Neural progenitor cell (in vitro differentiated cells): ENCODE results near the gene IFNA1.

Experiments
- CTCF ChIP-seq: fragments of 200-600 bp; sonication (generic); IDR thresholded peaks from 2 replicates; pipeline ENCODE4 v1.5.1; 2017; ENCODE audit warnings: antibody characterized with exemption, mild to moderate bottlenecking
- EZH2 ChIP-seq: fragments of 200-600 bp; sonication (generic); IDR thresholded peaks from 2 replicates; pipeline ENCODE4 v1.6.1; 2017; ENCODE audit warnings: antibody characterized with exemption, mild to moderate bottlenecking, moderate library complexity
- EZH2phosphoT487 ChIP-seq: fragments of 200-600 bp; sonication (generic); IDR thresholded peaks from 2 replicates; pipeline ENCODE4 v1.6.1; 2017; ENCODE audit warnings: antibody characterized with exemption

DNA sequence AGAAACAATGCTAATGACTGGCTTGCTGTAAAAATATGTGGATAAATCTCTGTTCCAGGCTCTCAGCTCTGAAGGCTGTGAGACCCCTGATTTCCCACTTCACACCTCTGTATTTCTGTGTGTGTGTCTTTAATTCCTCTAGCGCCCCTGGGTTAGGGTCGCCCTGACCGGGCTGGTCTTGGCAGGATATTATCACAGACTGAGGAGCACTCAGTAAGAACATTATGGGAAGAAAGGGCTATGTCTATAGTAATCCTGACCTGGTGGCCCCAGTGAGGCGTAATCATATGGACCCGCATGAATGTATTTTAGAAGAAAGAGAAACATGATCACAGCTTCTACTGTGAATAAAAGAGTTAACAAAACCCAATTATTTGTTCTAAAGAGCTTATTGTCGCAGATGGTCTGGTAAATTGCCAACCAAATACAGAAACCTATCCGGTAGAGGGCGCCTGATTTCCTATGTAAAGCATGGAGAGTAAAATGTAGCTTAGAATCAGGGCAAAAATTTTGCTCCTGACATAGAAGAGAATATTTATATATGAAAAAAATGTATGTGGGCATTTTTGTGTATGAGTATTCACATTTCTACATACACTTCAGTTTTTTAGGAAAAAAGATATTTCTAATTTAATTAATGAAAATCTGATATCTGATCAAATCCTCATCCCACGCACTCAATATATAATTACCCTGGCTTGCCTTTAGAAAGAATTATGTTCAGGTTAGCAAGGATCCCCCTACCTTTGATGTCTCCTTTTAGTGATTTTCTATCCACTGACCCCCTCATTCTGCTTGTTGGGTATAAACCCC, 5.8 kb upstream of the IFNA1 start:
- TF ChIP-seq CTCF (peak; percentile 62), EZH2 (no peak), EZH2phosphoT487 (no peak)
